ENCODE results near the gene RRAD.

The RRAD gene

DNA sequence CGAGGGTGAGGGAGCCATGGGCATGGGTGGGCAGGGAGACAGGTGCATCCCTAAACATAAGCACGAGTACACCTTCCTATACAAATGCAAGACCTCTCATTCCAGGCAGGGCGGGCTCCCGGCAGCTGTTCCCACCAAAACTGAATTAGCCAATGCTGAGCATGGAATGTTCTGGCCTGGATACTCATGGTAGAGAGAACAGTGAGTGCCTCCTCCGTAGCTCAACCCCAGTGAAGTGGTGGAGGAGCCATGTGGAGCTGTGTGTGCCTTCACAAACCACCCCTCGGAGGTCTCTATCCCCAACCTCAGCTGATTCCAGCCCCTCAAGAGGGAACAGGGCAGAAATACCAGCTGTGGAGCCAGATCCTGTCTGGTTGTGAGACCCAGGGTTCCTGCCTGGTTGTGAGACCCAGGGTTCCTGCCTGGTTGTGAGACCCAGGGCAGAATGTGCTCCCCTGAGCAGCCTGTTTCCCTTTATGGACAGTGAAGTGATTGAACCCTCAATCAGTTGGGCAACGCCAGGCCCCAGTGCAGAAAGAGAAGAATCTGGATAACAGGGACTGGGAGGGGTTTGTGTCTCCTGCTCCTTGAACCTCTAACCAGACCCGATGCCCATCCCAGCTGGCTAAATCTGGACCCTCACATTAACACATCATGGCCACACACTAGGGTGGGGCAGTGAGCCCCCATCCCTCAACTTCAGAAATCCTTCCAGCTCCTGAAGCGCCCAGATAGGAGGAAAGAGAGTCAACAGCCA lies 4.2 kb downstream of the RRAD start:
- TF ChIP-seq, protein P1, sequence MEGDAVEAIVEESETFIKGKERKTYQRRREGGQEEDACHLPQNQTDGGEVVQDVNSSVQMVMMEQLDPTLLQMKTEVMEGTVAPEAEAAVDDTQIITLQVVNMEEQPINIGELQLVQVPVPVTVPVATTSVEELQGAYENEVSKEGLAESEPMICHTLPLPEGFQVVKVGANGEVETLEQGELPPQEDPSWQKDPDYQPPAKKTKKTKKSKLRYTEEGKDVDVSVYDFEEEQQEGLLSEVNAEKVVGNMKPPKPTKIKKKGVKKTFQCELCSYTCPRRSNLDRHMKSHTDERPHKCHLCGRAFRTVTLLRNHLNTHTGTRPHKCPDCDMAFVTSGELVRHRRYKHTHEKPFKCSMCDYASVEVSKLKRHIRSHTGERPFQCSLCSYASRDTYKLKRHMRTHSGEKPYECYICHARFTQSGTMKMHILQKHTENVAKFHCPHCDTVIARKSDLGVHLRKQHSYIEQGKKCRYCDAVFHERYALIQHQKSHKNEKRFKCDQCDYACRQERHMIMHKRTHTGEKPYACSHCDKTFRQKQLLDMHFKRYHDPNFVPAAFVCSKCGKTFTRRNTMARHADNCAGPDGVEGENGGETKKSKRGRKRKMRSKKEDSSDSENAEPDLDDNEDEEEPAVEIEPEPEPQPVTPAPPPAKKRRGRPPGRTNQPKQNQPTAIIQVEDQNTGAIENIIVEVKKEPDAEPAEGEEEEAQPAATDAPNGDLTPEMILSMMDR (IDR thresholded peaks at IDR 0.05; ENCODE audit: low read depth, low read length): no peak
- H3K4me3 ChIP-seq (replicated peaks in 1 of 2; ENCODE audit: low read depth in 2 of 2, low read length in 2 of 2): no peak overlapping the region

DNA sequence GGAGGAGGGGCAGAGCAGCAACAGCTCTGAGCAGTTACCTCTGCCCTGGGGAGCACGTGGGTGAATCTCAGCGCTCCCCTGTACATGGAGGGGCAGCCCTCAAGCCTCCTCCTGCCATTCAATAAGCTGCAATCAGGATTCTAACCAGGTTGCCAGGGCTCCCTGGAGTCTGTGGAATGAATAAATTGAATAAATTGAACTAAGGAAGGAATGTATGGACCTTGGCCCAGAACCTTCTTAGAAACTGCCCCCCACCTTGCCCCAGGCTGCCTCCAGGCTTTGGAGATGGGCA lies 5.1 kb downstream of the RRAD start:
- DNase-seq (ENCODE audit: low read depth in 2 of 2): no peak
- H3K4me3 ChIP-seq (replicated peaks in 1 of 2; ENCODE audit: low read depth in 2 of 2, low read length in 2 of 2): no peak overlapping the region
- TF ChIP-seq, protein P1 (IDR thresholded peaks at IDR 0.05; ENCODE audit: low read depth, low read length): no peak

More for the DNA sequence above, 4.2 kb downstream of the RRAD start:
- no peak for DNase-seq (ENCODE audit: low read depth in 2 of 2)

DNA sequence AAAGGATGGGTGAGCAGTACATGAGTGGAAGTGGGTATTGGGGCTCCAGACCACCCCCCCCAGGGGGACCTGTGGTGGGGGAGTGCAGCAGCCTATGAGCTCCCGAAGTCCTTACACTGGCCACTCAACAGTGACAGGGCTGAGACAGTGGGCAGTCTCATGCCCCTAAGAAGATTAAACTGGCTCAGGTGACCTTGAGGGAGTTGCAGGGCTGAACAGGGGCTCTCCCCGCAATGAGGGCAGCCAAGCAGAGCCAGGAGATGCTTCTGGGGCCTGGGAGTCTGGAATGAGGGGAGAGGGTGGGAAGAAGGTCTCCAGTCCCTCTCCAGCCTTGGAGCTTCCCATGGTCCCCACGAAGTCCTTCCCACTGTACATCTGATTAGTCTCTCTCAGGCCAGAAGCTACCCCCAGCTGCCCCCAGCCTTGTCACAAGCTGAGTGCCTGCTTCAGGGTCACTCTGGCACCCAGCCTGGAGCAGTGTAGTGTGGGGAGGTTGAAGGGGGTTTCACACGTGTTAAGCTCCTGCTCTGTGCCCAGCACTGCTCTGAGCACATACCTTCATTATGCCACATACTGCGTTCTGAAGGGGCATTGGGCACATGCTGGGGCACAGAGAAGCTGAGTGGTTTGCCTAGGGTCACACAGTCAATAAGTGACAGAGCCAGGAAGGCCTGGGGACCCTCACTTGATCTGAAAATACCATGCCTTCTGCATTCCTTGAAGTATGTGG lies 5.6 kb downstream of the RRAD start:
- DNase-seq (ENCODE audit: low read depth in 2 of 2): no peak
- TF ChIP-seq, protein P1 (IDR thresholded peaks at IDR 0.05; ENCODE audit: low read depth, low read length): no peak
- H3K4me3 ChIP-seq (replicated peaks in 1 of 2; ENCODE audit: low read depth in 2 of 2, low read length in 2 of 2): no peak overlapping the region

DNA sequence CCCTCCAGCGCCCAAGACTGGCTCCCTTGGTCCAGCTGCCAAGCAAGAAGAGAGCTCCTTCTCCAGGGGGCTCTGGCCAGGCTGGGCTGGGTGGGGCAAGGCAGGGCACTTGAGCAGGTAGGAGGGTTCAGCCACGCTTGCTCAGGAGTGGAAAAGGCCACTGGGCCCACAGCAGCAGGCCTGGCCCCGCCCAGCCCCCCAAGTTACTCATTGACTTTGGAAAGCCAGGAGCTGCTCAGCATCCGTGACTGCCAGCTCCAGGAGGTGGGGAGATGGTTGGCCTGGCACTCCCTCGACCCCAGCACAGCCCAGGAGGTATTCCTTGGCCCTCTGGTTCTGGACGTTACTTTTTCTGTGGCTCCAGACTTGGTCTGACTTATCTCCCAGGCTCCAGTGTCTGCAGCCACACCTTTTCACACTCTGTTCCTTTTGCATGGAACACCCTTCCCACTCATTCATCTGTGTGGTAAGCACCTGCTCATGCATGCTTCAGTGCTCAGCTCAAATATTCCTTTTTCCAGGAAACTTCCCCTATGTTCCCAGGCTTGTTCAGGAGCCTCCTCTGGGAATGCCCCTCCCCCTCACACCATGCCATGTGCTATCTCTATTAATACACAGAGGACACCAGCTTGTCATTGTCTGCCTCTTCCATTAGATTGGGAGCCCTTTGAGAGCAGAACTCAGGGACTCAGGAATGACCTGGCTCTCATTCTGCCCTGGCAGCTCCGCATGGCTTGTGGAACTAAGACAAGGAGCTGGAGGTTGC lies 6.3 kb downstream of the RRAD start, which contains the start of gene CDH16:
Gene CDH16 (minus strand): TSS at position 83 of the 766 bp plus-strand sequence. CDS start 820 bp downstream, outside the sequence.
- H3K4me3 ChIP-seq (replicated peaks in 1 of 2; ENCODE audit: low read depth in 2 of 2, low read length in 2 of 2): no peak within 1 kb of the TSS
- DNase-seq (ENCODE audit: low read depth in 2 of 2): no peak
- TF ChIP-seq, protein P1 (IDR thresholded peaks at IDR 0.05; ENCODE audit: low read depth, low read length): no peak

DNA sequence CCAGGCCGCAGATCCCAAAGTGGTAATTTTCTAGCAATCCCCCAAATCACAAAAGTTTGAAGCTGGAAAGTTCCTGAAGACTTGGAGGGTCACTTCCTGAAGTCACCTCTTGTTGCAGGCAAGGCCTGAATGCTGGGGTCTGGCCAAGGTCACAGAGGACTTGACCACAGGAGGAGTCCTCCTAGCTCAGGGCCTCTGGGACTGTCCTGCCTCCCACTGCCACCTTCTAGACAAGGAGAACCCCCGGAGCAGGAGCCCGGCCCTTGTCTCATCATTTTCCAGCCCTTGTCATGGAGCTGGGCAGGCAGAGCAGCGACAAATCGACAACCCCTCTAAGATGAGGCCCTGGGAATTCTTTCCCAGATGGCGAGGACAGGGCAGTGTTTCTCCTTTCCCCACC lies 7.0 kb downstream of the RRAD start:
- no peak for DNase-seq (ENCODE audit: low read depth in 2 of 2)

DNA sequence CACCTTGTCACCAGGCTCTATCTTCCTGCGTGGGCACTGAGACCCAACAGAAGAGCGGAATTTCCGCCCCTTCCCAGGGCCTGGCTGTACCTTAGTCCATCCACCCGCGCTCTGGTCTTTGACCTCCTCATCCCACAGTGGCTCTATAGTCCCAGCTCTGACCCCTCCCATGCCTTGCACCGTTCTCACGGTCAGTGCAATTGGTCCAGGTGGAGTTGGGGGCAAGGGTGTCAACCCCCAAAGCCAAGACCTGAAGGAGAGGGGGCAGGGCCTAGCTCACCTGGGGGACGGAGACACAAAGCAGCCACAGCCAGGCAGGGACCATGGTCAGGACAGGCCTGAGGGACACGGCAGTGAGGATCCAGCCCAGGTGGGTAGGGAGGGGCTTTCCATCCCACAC lies 7.6 kb downstream of the RRAD start:
- TF ChIP-seq, protein P1 (IDR thresholded peaks at IDR 0.05; ENCODE audit: low read depth, low read length): no peak
- no peak overlapping the region for H3K4me3 ChIP-seq (replicated peaks in 1 of 2; ENCODE audit: low read depth in 2 of 2, low read length in 2 of 2)
- no peak for DNase-seq (ENCODE audit: low read depth in 2 of 2)

More for the DNA sequence above, 7.0 kb downstream of the RRAD start:
- TF ChIP-seq, protein P1 (IDR thresholded peaks at IDR 0.05; ENCODE audit: low read depth, low read length): no peak
- no peak overlapping the region for H3K4me3 ChIP-seq (replicated peaks in 1 of 2; ENCODE audit: low read depth in 2 of 2, low read length in 2 of 2)
